GM19455 (cell line): ENCODE data around the gene WDR62.

ENCODE experiments used
- ATAC-seq: cut with Tn5 transposase; IDR thresholded peaks from one replicate; pipeline ENCODE4 v1.9.1; 2021; ENCODE audit not compliant: unreplicated experiment

Gene WDR62

DNA sequence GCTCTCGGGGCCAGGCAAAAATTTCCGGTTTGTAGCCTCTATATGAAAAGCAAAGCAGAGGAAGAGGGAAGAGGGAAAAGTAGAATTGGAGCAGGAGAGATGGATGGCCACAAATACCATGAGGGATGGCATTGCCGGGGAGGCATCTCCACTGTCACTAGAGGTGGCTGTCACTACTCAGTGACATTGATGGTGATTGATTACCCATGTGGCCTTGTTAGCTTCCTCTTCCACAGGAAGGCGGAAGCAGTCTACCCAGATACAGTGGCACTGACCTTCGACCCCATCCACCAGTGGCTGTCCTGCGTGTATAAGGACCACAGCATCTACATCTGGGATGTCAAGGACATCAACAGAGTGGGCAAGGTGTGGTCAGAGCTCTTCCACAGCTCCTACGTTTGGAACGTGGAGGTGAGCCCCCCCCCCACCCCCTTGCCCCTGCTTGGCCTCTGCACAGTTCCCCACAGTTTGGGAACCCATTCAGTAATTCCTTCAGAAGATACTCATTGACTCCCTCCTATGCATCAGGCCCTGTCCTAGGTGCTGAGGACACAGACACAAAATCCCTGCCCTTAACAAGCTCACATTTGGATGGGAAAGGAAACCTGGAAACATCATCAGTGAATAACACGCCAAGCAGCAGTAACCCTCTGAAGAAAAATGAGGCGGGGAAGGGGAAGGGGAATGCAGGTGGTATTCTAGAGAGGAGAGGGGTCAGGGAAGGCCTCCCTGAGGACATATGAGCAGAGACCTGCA lies 18.6 kb downstream of the WDR62 start:
- ATAC-seq: no peak

DNA sequence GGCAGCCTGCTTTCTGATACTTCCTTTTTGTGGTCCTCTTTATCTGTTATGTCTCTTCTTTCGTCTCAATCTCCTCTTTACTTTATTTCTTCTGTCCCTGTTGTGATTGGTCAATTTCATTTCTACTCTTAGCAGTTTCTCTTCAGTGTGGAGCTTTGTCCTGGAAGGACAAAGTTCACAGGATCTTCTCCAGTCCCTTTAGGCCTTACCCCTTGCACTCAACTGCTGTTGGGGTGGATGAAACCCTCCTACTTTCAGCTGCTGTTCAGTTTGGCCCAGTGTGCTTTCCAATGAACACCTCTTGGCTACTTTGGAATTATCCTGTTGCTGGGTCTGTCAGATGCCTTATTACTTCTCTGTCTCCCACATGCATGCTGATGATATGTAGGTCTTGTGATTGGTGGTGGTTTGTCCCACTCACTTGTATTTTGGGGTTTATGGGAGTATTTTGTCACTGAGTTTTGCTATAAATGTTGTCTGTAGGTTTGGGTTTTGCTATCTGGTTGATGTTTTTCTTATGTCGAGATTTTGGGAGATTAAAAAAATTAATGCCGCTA lies 24.8 kb downstream of the WDR62 start:
- no peak for ATAC-seq

DNA sequence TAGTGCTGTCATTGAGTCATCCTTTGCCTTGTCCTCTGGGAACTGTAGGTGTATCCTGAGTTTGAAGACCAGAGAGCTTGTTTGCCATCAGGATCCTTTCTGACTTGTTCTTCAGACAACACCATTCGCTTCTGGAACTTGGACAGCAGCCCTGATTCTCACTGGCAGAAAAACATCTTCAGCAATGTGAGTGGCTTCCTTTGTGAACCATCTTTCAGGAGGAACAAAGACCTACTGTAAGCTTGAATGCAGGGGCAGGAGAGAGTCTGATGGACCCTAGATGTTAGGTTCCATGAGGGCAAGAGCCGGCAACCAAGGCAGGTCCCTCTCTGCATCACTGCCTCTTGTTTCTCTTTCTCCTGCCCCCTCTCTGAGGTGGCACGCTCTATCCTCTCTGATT lies 26.7 kb downstream of the WDR62 start:
- no peak for ATAC-seq

DNA sequence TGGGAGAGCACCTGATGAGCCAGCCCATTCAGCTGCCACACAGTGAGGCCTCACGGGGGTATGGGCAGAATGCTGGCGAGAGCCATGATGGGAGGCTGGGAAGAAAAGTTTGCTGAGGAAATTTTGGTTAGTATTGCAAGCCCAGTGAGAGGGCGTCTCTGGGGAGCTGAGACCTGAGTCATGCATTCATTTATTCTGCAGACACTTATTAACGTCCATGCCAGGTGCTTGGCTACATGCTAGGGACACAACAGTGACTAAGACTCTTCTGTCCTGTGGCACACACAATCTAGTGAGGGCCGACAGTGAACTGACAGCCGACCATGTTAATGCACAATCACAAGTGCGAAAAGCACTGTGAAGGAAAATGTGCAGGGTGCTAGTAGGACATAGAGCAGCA lies 27.2 kb downstream of the WDR62 start:
- no peak for ATAC-seq

DNA sequence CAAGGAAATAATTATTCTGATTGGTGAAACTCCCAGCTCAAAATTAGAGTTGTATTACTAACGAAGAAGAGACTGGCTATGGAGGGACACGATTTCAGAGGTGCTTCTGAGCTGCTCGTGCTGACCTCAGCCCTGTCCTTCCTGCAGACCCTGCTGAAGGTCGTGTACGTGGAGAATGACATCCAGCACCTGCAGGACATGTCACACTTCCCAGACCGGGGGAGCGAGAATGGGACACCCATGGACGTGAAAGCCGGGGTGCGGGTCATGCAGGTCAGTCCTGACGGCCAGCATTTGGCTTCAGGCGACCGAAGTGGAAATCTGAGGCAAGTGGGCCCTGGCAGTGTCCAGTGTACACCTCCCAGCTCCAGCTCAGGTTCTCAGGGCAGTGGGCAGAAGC lies 28.2 kb downstream of the WDR62 start:
- no peak for ATAC-seq

DNA sequence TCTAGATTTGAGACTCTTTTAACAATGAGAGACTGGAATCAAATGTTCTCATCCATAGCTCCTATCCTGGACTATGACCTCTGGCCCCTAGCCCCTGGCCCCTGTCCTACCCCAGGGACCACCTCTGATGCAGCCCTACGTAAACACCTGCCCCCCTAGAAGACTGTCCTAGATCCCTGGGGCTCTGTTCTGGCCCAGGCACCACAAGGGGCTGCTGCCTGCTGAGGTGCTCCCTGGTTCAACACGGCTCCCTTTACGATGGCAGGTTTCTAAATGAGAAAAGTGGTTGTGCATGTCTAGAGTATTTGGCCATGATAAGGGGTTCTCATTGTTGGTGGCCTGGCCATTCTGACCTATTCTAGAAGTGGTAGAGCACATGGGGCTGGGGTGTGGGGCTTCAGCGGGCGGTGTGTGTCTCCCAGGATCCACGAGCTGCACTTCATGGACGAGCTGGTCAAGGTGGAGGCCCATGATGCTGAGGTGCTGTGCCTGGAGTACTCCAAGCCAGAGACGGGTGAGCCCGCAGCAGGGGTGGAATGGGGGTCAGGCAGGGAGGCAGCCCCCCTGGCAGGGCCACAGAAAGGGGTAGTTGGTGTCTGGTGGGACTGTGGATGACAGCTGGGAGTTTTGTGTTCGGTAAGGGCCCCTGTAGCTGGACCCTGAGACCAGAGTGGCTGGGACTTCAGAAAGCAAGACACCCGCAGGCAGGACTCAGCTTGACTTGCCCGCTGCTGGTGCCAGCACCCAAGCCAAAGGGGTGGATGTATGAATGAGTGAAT lies 29.7 kb downstream of the WDR62 start:
- ATAC-seq: no peak

DNA sequence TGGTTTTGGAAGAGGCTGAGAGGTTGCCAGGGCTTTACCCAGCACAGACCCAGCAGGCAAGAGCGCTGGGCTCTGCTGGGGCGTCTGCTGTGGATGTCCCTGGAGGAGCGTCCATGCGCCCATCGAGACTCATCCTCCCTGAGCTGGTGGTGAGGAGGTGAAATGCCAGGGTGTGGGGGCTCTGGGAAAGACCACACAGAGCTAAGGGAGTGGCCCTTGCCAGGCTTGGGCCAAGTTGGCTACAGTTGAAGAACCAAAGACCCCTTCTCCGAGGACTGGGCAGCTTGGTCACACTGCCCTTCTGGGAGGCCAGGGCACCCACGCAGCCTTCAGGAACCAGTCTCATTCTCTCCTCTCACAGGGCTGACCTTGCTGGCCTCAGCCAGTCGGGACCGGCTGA lies 31.6 kb downstream of the WDR62 start:
- no peak for ATAC-seq

DNA sequence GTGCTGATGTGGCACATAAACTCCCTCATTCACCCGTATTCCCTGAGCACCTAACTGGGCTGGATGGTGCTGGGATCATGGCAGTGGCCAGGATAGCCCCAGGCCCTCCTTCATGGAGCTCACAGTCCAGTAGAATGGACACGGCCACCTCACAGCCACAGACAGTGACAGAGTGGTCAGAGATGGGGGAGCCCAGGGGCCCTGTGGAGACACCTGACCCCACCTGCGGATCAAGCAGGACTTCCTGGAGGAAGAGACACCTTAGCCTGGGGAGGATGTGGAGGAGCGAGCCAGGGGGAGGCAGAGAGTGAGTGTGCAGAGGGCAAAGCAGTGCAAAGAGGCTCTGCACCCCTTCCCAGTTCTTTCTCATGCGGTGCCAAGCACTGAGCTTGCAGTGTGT lies 35.1 kb downstream of the WDR62 start:
- ATAC-seq: no peak

DNA sequence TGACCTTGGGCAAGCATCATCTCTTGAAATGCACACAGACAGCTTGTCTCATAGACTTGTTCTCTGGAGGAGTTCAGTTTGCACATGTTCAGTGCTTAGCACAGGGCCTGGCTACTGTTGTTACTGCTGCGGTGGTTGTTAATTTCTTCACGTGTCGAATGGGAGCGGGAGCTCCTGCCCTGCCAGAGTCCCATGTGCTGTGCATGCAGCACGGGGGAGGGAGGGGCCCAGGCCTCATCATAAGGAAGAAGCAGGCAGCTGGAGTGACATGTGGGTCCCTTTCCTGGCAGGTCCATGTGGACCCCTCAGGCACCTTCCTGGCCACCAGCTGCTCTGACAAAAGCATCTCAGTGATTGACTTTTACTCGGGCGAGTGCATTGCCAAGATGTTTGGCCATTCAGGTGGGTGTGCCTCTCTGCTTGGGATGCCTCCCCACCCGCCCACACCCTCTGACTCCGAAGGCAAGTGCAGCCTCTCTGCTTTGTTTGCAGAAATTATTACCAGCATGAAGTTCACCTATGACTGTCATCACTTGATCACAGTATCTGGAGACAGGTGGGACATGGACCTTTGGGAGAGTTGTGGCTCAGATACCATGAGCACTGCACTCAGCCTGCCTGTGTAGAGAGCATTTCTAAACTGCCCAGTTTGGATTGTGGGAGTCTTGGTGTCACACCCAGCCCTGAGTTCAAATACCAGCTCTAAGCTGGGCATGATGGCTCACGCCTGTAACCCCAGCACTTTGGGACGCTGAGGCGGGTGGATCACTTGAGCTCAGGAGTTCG lies 36.4 kb downstream of the WDR62 start:
- ATAC-seq: no peak

DNA sequence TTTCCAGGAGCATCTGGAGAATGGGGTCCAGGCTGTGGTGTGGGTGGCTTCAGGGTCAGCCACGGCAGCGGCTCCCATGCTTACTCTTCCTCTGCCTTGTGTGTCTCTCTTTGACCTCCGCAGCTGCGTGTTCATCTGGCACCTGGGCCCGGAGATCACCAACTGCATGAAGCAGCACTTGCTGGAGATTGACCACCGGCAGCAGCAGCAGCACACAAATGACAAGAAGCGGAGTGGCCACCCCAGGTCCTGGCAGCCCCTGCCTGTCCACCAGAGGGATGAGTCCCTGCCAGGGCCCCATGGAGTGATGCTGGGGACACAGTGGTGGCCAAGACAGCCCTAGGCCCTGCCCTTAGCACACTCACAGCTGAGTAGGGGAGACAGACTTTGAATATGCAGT lies 37.9 kb downstream of the WDR62 start:
- ATAC-seq: no peak

DNA sequence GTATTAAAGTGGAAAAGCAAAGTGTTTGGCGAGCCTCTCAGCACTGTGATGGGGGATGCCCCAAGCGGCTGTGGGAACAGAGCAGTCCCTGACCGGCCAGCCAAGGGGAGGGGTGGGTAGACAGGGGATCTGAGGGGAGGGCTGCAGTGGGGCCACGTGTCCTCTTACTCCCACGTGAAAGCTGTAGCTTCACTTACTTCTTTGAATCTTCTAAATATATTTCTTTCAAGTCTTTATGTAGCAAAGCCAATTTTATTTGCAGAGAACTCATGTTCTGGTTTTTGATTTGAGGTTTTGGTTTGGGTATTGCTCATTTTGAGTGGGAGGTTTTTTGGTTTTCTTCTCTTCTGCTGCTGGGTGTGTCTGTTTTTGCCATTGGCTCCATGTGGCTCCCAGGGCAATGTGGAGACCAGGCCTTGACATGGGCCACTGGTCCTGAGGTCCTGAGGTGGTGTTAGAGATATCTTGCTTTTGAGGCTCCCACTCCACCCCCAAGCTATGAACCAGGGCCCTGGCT lies 38.5 kb downstream of the WDR62 start:
- ATAC-seq: no peak

DNA sequence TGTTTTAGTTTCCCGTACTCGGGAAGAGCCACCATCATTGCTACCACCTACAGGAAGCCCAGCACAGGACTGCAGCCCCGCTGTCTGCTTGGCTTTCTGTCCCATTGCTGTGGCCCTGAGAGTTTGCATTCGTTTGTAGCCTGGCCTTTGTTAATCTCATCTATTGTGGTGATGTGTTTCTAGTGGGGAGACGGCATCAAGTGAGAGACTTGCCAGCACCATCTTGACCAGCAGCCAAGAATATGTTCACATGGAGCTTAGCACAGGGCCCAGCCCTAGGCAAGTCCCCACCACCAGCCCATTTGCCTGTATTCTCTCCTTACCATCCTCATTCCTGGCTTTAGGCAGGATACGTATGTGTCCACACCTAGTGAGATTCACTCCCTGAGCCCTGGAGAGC lies 39.0 kb downstream of the WDR62 start:
- no peak for ATAC-seq

DNA sequence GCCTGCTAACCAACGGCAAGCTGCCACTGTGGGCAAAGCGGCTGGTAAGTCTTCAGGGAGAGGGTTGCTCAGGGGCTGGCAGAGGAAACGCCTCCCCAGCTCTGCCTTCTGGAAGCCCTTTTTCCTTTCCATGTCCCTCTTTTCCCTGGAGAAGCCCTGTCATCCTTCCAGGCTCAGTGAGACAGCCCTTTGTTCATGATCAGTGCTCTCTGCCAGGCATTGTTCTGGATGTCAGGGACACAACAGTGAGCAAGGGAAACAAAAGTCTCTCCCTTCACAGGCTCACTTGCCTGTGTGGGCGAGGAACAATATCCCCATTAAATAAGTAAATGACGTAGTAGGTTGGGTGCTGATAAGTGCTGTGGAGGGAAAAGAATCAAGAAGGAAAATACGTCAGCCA lies 42.3 kb downstream of the WDR62 start:
- ATAC-seq: no peak

DNA sequence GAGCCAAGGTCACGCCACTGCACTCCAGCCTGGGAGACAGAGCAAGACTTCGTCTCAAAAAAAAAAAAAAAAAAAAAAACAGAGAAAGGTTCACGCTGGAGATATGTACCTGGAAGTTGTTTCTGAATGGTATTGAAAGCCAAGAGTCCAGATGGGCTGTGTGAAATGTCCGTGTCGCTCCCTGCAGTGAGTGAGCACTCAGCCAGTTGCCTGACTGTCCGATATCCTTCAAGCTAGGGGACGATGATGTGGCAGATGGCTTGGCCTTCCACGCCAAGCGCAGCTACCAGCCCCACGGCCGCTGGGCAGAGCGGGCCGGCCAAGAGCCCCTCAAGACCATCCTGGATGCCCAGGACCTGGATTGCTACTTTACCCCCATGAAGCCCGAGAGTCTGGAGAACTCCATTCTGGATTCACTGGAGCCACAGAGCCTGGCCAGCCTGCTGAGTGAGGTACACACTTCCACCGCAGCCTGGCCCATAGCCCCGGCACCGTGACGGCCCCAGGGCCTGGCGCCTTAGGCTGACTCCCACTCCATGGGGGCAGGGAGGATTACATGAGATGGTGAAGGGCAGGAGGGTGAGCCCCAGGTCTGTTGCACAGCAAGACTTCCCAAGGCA lies 44.6 kb downstream of the WDR62 start:
- ATAC-seq: no peak

DNA sequence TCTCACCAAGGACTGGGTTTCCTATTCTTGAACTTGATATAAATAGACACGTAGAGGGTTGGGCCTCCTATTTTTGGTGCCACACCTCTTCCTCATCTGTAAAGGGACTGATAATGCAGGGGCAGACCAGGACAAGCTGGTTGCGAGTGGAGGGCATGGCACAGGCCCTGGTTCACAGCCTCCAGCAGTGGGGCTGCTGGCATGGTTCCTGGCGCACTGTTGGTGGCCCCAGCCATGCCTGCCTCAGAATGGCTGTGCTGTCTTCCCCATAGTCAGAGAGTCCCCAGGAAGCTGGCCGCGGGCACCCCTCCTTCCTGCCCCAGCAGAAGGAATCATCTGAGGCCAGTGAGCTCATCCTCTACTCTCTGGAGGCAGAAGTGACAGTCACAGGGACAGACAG lies 45.8 kb downstream of the WDR62 start:
- no peak for ATAC-seq

DNA sequence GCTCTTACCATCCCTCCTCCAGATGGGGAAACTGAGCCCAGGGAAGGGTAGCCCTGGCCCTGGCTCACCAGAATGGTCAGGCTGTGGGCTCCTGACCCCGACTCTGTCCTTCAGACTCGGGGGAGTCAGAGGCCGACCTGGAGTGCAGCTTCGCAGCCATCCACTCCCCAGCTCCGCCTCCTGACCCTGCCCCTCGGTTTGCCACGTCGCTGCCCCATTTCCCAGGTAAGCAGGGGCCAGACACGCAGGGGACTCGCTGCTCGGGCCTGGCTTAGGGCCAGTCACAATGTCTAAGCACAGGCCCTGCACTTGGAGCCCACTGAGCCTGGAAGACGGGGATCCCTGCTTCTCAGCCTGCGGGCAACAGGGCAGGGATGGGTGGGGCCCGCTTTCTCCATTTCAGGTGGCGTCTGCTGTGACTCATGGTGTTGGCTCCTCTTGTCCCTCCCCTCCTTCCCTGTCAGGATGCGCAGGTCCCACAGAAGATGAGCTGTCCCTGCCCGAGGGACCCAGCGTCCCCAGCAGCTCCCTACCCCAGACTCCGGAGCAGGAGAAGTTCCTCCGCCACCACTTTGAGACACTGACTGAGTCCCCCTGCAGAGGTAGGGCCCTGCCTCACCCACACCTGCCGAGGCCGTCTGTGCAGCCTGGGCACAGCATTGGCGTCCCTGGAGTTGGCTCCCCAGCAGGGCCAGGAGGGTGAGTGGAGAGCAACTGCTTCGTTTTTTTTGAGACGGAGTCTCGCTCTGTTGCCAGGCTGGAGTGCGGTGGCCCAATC lies 47.0 kb downstream of the WDR62 start:
- no peak for ATAC-seq

DNA sequence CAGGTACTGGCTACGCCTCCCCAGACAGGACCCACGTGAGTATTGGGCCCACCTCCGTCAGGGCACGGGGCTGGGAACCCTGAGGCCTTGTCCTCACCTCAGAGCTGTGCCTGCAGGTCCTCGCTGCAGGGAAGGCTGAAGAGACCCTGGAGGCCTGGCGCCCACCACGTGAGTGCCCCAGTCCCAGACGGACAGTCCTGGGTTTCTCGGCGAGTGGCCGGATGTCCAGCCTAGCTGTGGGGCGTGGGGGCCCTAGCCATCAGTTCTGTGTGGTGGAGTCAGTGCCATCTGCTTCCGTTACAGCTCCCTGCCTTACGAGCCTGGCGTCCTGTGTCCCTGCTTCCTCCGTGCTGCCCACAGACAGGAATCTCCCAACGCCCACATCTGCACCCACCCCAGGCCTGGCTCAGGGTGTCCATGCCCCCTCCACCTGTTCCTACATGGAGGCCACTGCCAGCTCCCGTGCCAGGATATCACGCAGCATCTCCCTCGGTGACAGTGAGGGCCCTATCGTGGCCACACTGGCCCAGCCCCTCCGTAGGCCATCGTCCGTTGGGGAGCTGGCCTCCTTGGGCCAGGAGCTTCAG lies 48.4 kb downstream of the WDR62 start:
- ATAC-seq: no peak

DNA sequence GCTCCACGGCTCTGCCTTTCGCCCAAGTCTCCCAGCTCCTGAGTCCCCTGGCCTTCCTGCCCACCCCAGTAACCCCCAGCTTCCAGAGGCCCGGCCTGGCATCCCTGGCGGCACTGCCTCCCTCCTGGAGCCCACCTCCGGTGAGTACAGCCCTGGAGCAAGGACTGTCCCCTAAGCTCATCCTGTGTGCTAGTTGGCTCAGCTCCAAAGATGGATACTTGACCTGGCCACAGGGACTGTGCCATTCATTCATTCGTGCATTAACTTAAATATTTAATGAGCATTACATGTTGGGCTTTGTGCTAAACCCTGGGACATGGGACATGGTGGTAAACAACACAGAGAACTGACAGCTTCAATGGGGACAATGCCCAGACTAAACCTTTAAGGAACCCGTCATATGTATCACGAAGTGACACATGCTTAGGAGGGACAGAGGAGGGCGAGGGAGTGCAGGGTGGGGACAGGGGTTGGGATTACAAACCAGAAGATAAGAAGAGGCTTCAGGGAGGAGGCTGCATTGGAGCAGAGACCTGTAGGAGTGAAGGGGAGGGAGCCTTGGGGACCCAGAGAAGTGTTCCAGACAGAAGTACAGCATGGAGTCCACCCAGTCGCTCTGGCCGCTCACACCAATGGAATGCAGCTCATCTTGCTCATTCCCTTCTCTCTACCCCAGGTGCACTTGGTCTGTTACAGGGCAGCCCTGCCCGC lies 49.3 kb downstream of the WDR62 start:
- ATAC-seq: no peak

DNA sequence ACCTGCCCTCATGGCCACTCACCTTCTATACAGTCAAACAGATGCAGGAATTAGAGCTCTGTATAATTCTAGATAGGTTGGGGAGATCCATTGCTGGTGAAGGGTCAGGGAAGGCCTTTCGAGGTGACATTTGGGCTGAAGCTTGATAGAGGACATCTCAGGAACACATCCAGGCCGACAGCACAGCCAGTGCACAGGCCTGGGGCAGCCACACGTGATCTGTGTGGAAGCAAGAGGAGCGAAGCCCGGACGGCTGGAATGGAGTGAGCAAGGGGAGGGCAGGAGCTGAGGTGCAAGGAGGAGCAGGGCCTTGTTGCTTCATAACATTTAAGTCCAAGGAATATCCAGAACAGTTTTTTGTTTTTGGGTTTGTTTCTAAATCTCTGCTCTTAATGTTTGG lies 51.7 kb downstream of the WDR62 start:
- ATAC-seq: no peak
